Esophagus squamous epithelium (tissue), 5 donors: ENCODE results near the gene MRPL21. TPM values are rescaled to one million over a fixed set of nuclear protein-coding genes. Genes with fewer than 3 reads are reported as not detected.

Experiments
- DNase-seq: peaks from one replicate; lab custom pipeline; 2025; lab: John Stamatoyannopoulos, UW
- H3K27ac ChIP-seq, 4 donors: fragments of 200-600 bp; sonication (generic); one replicate each; pipeline ENCODE4 v1.5.1; 2016 to 2019; ENCODE audit warnings: mild to moderate bottlenecking in 1 of 4
- H3K27me3 ChIP-seq, 4 donors: fragments of 200-600 bp; sonication (generic); 1 replicate in 3 of 4; 2 replicates in 1 of 4; pipeline versions ENCODE4 v1.5.1 to v1.6.0; 2017 to 2021; ENCODE audit warnings: antibody characterized with exemption in 1 of 4
- H3K36me3 ChIP-seq, 3 donors: fragments of 200-600 bp; sonication (generic); one replicate each; pipeline ENCODE4 v1.5.1; 2016 to 2019
- H3K4me1 ChIP-seq, 3 donors: fragments of 200-600 bp; sonication (generic); one replicate each; pipeline ENCODE4 v1.5.1; 2017 to 2019
- H3K4me3 ChIP-seq, 4 donors: fragments of 200-600 bp; sonication (generic); 1 replicate in 3 of 4; 2 replicates in 1 of 4; pipeline ENCODE4 v1.5.1; 2016 to 2019; ENCODE audit warnings: mild to moderate bottlenecking in 2 of 4, moderate library complexity in 1 of 4
- H3K9me3 ChIP-seq, 3 donors: fragments of 200-600 bp; sonication (generic); one replicate each; pipeline ENCODE4 v1.5.1; 2016 to 2019
- POLR2A ChIP-seq, 4 donors: fragments of 450-650 bp; IDR thresholded peaks; one replicate each; pipeline ENCODE4 v1.6.1; 2017; ENCODE audit warnings: antibody characterized with exemption in 4 of 4, mild to moderate bottlenecking in 4 of 4, moderate library complexity in 3 of 4
- WGBS, 2 donors: methylation state at CpG; one replicate each; pipeline ENCODE4 v1.1.5; 2018; 5-methylcytosine and 5-hydroxymethylcytosine counted together
- intact Hi-C: fragments of 100-400 bp; cut with DNase I; formaldehyde crosslinking; loops from one replicate; pipeline ENCODE4 v1.15.0; 2022
- total RNA-seq, 4 donors: library from RNA; depleted of rRNA; stranded (reverse); fragments of >200 nt; gene quantifications; one replicate each; pipeline ENCODE4 v1.1.0, GENCODE V29; 2016
- TF ChIP-seq, protein P1 (sequence below), 6 experiments: fragments of 450-650 bp in 4 of 6; fragments of 200-600 bp in 2 of 6; sonication (generic) in 2 of 6; IDR thresholded peaks; one replicate each; pipeline ENCODE4 v1.5.1; 2016 to 2019; ENCODE audit warnings: antibody characterized with exemption in 6 of 6, mild to moderate bottlenecking in 4 of 6, moderate library complexity in 4 of 6
- donor health status: DM: yes; HTN: yes; CAD: no.

Gene MRPL21
- total RNA-seq, 4 donors from 2014 or later = 39.7 to 81.5 (median 48.6) TPM

- TF ChIP-seq POLR2A (IDR thresholded peaks at IDR 0.05) = no peak
- TF ChIP-seq, protein P1, sequence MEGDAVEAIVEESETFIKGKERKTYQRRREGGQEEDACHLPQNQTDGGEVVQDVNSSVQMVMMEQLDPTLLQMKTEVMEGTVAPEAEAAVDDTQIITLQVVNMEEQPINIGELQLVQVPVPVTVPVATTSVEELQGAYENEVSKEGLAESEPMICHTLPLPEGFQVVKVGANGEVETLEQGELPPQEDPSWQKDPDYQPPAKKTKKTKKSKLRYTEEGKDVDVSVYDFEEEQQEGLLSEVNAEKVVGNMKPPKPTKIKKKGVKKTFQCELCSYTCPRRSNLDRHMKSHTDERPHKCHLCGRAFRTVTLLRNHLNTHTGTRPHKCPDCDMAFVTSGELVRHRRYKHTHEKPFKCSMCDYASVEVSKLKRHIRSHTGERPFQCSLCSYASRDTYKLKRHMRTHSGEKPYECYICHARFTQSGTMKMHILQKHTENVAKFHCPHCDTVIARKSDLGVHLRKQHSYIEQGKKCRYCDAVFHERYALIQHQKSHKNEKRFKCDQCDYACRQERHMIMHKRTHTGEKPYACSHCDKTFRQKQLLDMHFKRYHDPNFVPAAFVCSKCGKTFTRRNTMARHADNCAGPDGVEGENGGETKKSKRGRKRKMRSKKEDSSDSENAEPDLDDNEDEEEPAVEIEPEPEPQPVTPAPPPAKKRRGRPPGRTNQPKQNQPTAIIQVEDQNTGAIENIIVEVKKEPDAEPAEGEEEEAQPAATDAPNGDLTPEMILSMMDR (IDR thresholded peaks at IDR 0.05) = no peak
- DNase-seq = no peak
- 20 to 32% methylated on average over 30 to 32 of the region's 42 CpGs for WGBS, 2 donors
- H3K27ac ChIP-seq = no peak overlapping the region
- intact Hi-C loops = no loop called here
- peaks cover 12 to 37% (median 19%) of the 10 kb centered on the region in 3 donors for H3K4me1 ChIP-seq
- peak overlapping the region in 3 of 4 donors; percentile 38 to 72 (median 50) for H3K4me3 ChIP-seq
- peaks cover 0 to 38% (median 5%) of the 10 kb centered on the region in 4 donors for H3K27me3 ChIP-seq
- H3K9me3 ChIP-seq = no peaks in the 10 kb centered on the region
- no peaks in the 10 kb centered on the region for H3K36me3 ChIP-seq
These were observed 49.2 kb downstream of the MRPL21 start for GRCh38 chr11:68854273-68854958.

- peaks cover 0 to 38% (median 5%) of the 10 kb centered on the region in 4 donors for H3K27me3 ChIP-seq
- 71 to 82% methylated on average over 8 of the region's 8 CpGs for WGBS, 2 donors
- no peaks in the 10 kb centered on the region for H3K36me3 ChIP-seq
- H3K9me3 ChIP-seq = no peaks in the 10 kb centered on the region
- H3K4me3 ChIP-seq = no peak overlapping the region
- no peak for DNase-seq
- no peak overlapping the region for H3K27ac ChIP-seq
- H3K4me1 ChIP-seq = peaks cover 12 to 36% (median 19%) of the 10 kb centered on the region in 3 donors
- intact Hi-C loops = no loop called here
- TF ChIP-seq POLR2A (IDR thresholded peaks at IDR 0.05) = no peak
- TF ChIP-seq, protein P1 (IDR thresholded peaks at IDR 0.05) = no peak
These were observed 51.0 kb downstream of the MRPL21 start for GRCh38 chr11:68852628-68853027.

GRCh38 chr11:68848429-68848828 lies 55.2 kb downstream of the MRPL21 start:
- H3K9me3 ChIP-seq = no peaks in the 10 kb centered on the region
- no peak for TF ChIP-seq POLR2A (IDR thresholded peaks at IDR 0.05)
- TF ChIP-seq, protein P1 (IDR thresholded peaks at IDR 0.05) = no peak
- intact Hi-C loops = no loop called here
- H3K27me3 ChIP-seq = peaks cover 0 to 15% (median 0%) of the 10 kb centered on the region in 4 donors
- no peaks in the 10 kb centered on the region for H3K36me3 ChIP-seq
- no peak overlapping the region for H3K27ac ChIP-seq
- no peak for DNase-seq
- H3K4me1 ChIP-seq = peaks cover 0 to 23% (median 5%) of the 10 kb centered on the region in 3 donors
- 77 to 93% methylated on average over 15 of the region's 15 CpGs for WGBS, 2 donors
- H3K4me3 ChIP-seq = no peak overlapping the region

- 69 to 75% methylated on average over 4 of the region's 4 CpGs for WGBS, 2 donors
- peaks cover 7 to 33% (median 9%) of the 10 kb centered on the region in 3 donors for H3K4me1 ChIP-seq
- intact Hi-C loops = no loop called here
- H3K27me3 ChIP-seq = peaks cover 0 to 8% (median 0%) of the 10 kb centered on the region in 4 donors
- no peaks in the 10 kb centered on the region for H3K36me3 ChIP-seq
- TF ChIP-seq, protein P1 (IDR thresholded peaks at IDR 0.05) = no peak
- no peak for TF ChIP-seq POLR2A (IDR thresholded peaks at IDR 0.05)
- no peak for DNase-seq
- no peaks in the 10 kb centered on the region for H3K9me3 ChIP-seq
- no peak overlapping the region for H3K27ac ChIP-seq
- no peak overlapping the region for H3K4me3 ChIP-seq
These were observed 56.2 kb downstream of the MRPL21 start for GRCh38 chr11:68847395-68847794.

DNA sequence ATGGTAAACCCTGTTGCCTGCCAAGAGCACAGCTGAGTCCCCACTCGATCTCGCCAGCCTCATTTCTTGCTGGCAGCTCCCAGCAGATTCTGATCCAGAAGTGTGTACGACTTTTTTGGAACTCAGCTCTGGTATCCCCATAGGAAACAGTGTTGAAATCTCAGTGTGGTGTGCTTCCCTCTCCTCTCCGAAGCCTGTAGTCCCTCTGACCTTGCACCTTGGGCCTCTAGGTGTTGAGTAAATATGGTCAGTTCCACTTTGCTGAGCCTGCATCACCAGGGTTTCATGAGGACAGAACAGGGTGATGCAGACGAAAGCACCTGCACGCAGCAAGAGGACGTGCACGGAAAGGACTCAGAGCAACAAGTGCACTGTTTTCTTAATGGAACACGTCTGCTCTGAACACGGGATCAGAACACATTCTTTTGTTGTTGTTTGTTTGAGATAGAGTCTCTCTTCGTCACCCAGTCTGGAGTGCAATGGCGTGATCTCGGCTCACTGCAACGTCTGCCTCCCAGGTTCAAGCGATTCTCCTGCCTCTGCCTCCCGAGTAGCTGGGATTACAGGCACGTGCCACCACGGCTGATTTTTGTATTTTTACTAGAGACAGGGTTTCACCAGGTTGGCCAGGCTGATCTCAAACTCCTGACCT lies 58.2 kb downstream of the MRPL21 start:
- no peaks in the 10 kb centered on the region for H3K36me3 ChIP-seq
- no peaks in the 10 kb centered on the region for H3K27me3 ChIP-seq
- WGBS, 2 donors = 65 to 82% methylated on average over 18 of the region's 18 CpGs
- H3K4me3 ChIP-seq = no peak overlapping the region
- H3K27ac ChIP-seq = peak overlapping the region in 1 of 4 donors; percentile 23
- intact Hi-C loops = no loop called here
- H3K9me3 ChIP-seq = no peaks in the 10 kb centered on the region
- H3K4me1 ChIP-seq = peaks cover 12 to 49% (median 13%) of the 10 kb centered on the region in 3 donors
- DNase-seq = no peak
- TF ChIP-seq, protein P1 (IDR thresholded peaks at IDR 0.05) = no peak
- no peak for TF ChIP-seq POLR2A (IDR thresholded peaks at IDR 0.05)
